H9 (cell line): ENCODE data around the gene SYT9. TPM values are rescaled to one million over a fixed set of nuclear protein-coding genes. Genes with fewer than 3 reads are reported as not detected.

Source experiments
- DNase-seq: peaks from one replicate; pipeline ENCODE4 v3.0.0-alpha.2; 2017
- H2AFZ ChIP-seq: one replicate; pipeline ENCODE4 v1.6.1; 2013; ENCODE audit warnings: mild to moderate bottlenecking, low read length, control low read depth, moderate library complexity
- H2AK5ac ChIP-seq: 2 replicates; pipeline ENCODE4 v1.6.1; 2013; ENCODE audit warnings: low read length, control low read depth, mixed read lengths; ENCODE audit not compliant: insufficient read length
- H2BK120ac ChIP-seq: one replicate; pipeline ENCODE4 v1.6.1; 2013; ENCODE audit warnings: low read depth, mild to moderate bottlenecking, low read length, control low read depth, inconsistent platforms; ENCODE audit not compliant: poor library complexity, severe bottlenecking
- H2BK12ac ChIP-seq: 2 replicates; pipeline ENCODE4 v1.6.1; 2013; ENCODE audit warnings: low read length, control low read depth, mixed read lengths, low read depth; ENCODE audit not compliant: insufficient read length
- H2BK15ac ChIP-seq: 2 replicates; pipeline ENCODE4 v1.6.1; 2013; ENCODE audit warnings: low read depth, low read length, control low read depth
- H2BK20ac ChIP-seq: one replicate; pipeline ENCODE4 v1.6.1; 2013; ENCODE audit warnings: low read depth, mild to moderate bottlenecking, low read length, control low read depth, inconsistent platforms; ENCODE audit not compliant: poor library complexity, severe bottlenecking
- H2BK5ac ChIP-seq: 2 replicates; pipeline ENCODE4 v1.6.1; 2013; ENCODE audit warnings: low read length, control low read depth, mixed read lengths; ENCODE audit not compliant: insufficient read length
- H3K14ac ChIP-seq: 2 replicates; pipeline ENCODE4 v1.6.1; 2013; ENCODE audit warnings: low read length, control low read depth; ENCODE audit not compliant: insufficient read depth
- H3K18ac ChIP-seq: 2 replicates; pipeline ENCODE4 v1.6.1; 2013; ENCODE audit warnings: low read depth, mild to moderate bottlenecking, mixed read lengths, low read length, control low read depth; ENCODE audit not compliant: insufficient read length
- H3K23ac ChIP-seq: 2 replicates; pipeline ENCODE4 v1.6.1; 2013; ENCODE audit warnings: low read length, control low read depth, mixed read lengths, low read depth; ENCODE audit not compliant: insufficient read length
- H3K23me2 ChIP-seq: 2 replicates; pipeline ENCODE4 v1.6.1; 2013; ENCODE audit warnings: low read depth, mild to moderate bottlenecking, mixed read lengths, low read length, control low read depth; ENCODE audit not compliant: insufficient read length, poor library complexity, severe bottlenecking
- H3K27ac ChIP-seq: 2 replicates; pipeline ENCODE4 v1.5.1; 2013; ENCODE audit warnings: low read length, control low read depth, mixed read lengths, low read depth; ENCODE audit not compliant: insufficient read length
- H3K27me3 ChIP-seq: 2 replicates; pipeline ENCODE4 v1.6.1; 2013; ENCODE audit warnings: low read length, control low read depth, inconsistent platforms; ENCODE audit not compliant: insufficient read depth
- H3K4ac ChIP-seq: 2 replicates; pipeline ENCODE4 v1.6.1; 2013; ENCODE audit warnings: low read depth, mild to moderate bottlenecking, control low read depth, inconsistent platforms, low read length, moderate library complexity
- H3K4me1 ChIP-seq: 2 replicates; pipeline ENCODE4 v1.6.1; 2013; ENCODE audit warnings: low read length, control low read depth, inconsistent platforms; ENCODE audit not compliant: insufficient read depth
- H3K4me2 ChIP-seq: 2 replicates; pipeline ENCODE4 v1.6.1; 2013; ENCODE audit warnings: low read length, control low read depth, mixed read lengths; ENCODE audit not compliant: insufficient read length, insufficient read depth
- H3K56ac ChIP-seq: 2 replicates; pipeline ENCODE4 v1.6.1; 2013; ENCODE audit warnings: low read depth, mild to moderate bottlenecking, mixed read lengths, low read length, control low read depth; ENCODE audit not compliant: insufficient read length
- H3K79me1 ChIP-seq: 2 replicates; pipeline ENCODE4 v1.6.1; 2013; ENCODE audit warnings: low read depth, mild to moderate bottlenecking, moderate library complexity, low read length, control low read depth, inconsistent platforms; ENCODE audit not compliant: insufficient read depth, poor library complexity, severe bottlenecking
- H3K79me2 ChIP-seq: 2 replicates; pipeline ENCODE4 v1.6.1; 2013; ENCODE audit warnings: low read length, control low read depth, inconsistent platforms; ENCODE audit not compliant: insufficient read depth
- H3K9ac ChIP-seq: 2 replicates; pipeline ENCODE4 v1.6.1; 2013; ENCODE audit warnings: low read length, control low read depth, mixed read lengths; ENCODE audit not compliant: insufficient read length; ENCODE audit errors: extremely low read depth
- H3K9me3 ChIP-seq: one replicate; pipeline ENCODE4 v1.6.1; 2013; ENCODE audit warnings: low read depth, low read length, inconsistent platforms; ENCODE audit not compliant: control insufficient read depth
- H3T11ph ChIP-seq: one replicate; pipeline ENCODE4 v1.6.1; 2013; ENCODE audit warnings: mild to moderate bottlenecking, low read length, control low read depth, inconsistent platforms
- H4K20me1 ChIP-seq: one replicate; pipeline ENCODE4 v1.6.1; 2013; ENCODE audit not compliant: control insufficient read depth, insufficient read length, insufficient read depth
- H4K5ac ChIP-seq: 2 replicates; pipeline ENCODE4 v1.6.1; 2013; ENCODE audit warnings: low read depth, mild to moderate bottlenecking, mixed read lengths, low read length, control low read depth; ENCODE audit not compliant: insufficient read length
- H4K8ac ChIP-seq: replicated peaks from 2 replicates; pipeline ENCODE4 v1.6.1; 2013; ENCODE audit warnings: low read length, control low read depth, mixed read lengths, low read depth; ENCODE audit not compliant: insufficient read length
- H4K91ac ChIP-seq: 2 replicates; pipeline ENCODE4 v1.6.1; 2013; ENCODE audit warnings: low read depth, mild to moderate bottlenecking, moderate library complexity, mixed read lengths, low read length, control low read depth; ENCODE audit not compliant: insufficient read length
- H3K27ac Mint-ChIP-seq, 3 experiments: 2 replicates in 2 of 3; 3 replicates in 1 of 3; pipeline ENCODE4 v1.8.0; 2020 to 2021; ENCODE audit warnings: mixed read lengths in 3 of 3, mild to moderate bottlenecking in 1 of 3, moderate library complexity in 1 of 3
- H3K27me3 Mint-ChIP-seq: 2 replicates; pipeline ENCODE4 v1.8.0; 2021; ENCODE audit warnings: low read depth, mild to moderate bottlenecking, moderate library complexity, mixed read lengths
- H3K36me3 Mint-ChIP-seq, 3 experiments: 2 replicates in 2 of 3; 3 replicates in 1 of 3; pipeline ENCODE4 v1.8.0; 2020 to 2021; ENCODE audit warnings: low read depth in 3 of 3, mixed read lengths in 3 of 3; ENCODE audit not compliant: insufficient read depth in 1 of 3
- H3K4me1 Mint-ChIP-seq, 2 experiments: 2 replicates each; pipeline ENCODE4 v1.8.0; 2020; ENCODE audit warnings: mixed read lengths in 2 of 2
- H3K4me3 Mint-ChIP-seq, 2 experiments: 2 replicates in 1 of 2; 3 replicates in 1 of 2; pipeline ENCODE4 v1.8.0; 2020 to 2021; ENCODE audit warnings: mild to moderate bottlenecking in 2 of 2, mixed read lengths in 2 of 2, moderate library complexity in 1 of 2
- H3K9me3 Mint-ChIP-seq, 2 experiments: 2 replicates in 1 of 2; 3 replicates in 1 of 2; pipeline ENCODE4 v1.8.0; 2020; ENCODE audit warnings: mild to moderate bottlenecking in 2 of 2, mixed read lengths in 2 of 2, moderate library complexity in 1 of 2
- WGBS: extraction: QIAGEN DNeasy Blood & Tissue Kit; methylation state at CpG from one replicate; pipeline ENCODE4 v1.1.7; 2013; ENCODE audit warnings: missing lambda C conversion rate, low lambda C conversion rate, mixed read lengths; ENCODE audit not compliant: insufficient read length; ENCODE audit errors: extremely low coverage; 5-methylcytosine and 5-hydroxymethylcytosine counted together
- total RNA-seq: library from RNA; stranded (reverse); gene quantifications from 2 replicates; pipeline ENCODE4 v1.2.1, GENCODE V29; 2021
- TF ChIP-seq, protein P1 (sequence below): fragments of 200-600 bp; sonication (generic); conservative IDR thresholded peaks from 3 replicates; pipeline ENCODE4 v1.8.0; 2021; ENCODE audit warnings: antibody characterized with exemption, mild to moderate bottlenecking

The SYT9 gene
- total RNA-seq, 1 experiment from 2014 or later = 0.63 TPM

DNA sequence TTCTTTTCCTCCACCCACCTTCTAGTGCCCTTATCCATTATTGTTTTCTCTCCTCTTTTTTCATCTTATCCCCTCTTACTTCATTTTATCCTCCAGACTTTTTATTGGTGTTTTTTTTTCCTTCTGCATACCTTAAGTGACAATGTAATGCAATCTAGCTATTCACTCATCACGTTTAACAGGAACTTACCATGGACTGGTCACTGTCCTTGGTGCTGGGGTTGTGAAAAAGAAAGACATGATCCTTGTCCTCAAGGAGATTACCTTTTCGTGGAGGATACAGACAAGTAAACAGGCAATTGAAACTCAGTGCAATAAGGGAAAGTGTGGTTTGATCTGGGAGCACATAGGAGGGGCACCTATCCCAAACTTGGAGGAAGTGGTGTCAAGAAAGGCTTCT, 20.7 kb downstream of the SYT9 start:
- Histone ChIP-seq H2AFZ (no peak overlapping the region), H4K5ac (no peak overlapping the region), H2BK12ac (no peak overlapping the region), H3K4me2 (no peak overlapping the region), H3K18ac (no peak overlapping the region), H3K27me3 (no peaks in the 10 kb centered on the region), H4K8ac (no peak overlapping the region), H3K56ac (no peak overlapping the region), H3K14ac (no peak overlapping the region), H2BK15ac (no peak overlapping the region), H3K4ac (no peak overlapping the region), H3K23me2 (no peaks in the 10 kb centered on the region), H3K79me2 (no peaks in the 10 kb centered on the region), H3K9ac (no peak overlapping the region), H2BK20ac (no peak overlapping the region), H4K20me1 (no peaks in the 10 kb centered on the region), H3K27ac (no peak overlapping the region), H3K23ac (no peak overlapping the region), H3K79me1 (no peaks in the 10 kb centered on the region), H3K4me1 (peaks cover 2% of the 10 kb centered on the region; the same call in 1 of the 2 replicates), H4K91ac (no peak overlapping the region), H3K9me3 (no peaks in the 10 kb centered on the region), H3T11ph (no peak overlapping the region), H2BK5ac (no peak overlapping the region), H2AK5ac (no peak overlapping the region), H2BK120ac (no peak overlapping the region)
- TF ChIP-seq, protein P1, sequence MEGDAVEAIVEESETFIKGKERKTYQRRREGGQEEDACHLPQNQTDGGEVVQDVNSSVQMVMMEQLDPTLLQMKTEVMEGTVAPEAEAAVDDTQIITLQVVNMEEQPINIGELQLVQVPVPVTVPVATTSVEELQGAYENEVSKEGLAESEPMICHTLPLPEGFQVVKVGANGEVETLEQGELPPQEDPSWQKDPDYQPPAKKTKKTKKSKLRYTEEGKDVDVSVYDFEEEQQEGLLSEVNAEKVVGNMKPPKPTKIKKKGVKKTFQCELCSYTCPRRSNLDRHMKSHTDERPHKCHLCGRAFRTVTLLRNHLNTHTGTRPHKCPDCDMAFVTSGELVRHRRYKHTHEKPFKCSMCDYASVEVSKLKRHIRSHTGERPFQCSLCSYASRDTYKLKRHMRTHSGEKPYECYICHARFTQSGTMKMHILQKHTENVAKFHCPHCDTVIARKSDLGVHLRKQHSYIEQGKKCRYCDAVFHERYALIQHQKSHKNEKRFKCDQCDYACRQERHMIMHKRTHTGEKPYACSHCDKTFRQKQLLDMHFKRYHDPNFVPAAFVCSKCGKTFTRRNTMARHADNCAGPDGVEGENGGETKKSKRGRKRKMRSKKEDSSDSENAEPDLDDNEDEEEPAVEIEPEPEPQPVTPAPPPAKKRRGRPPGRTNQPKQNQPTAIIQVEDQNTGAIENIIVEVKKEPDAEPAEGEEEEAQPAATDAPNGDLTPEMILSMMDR = no peak
- Mint-ChIP-seq H3K9me3 (no peaks in the 10 kb centered on the region), H3K4me1 (peaks cover 5 to 6% of the 10 kb centered on the region in 2 experiments), H3K27ac (no peak overlapping the region), H3K36me3 (no peaks in the 10 kb centered on the region), H3K27me3 (no peaks in the 10 kb centered on the region; the same call in 1 of the 2 replicates), H3K4me3 (no peak overlapping the region)
- no peak for DNase-seq
- WGBS = no CpG with 5 or more reads among the region's 2 CpGs
